Measurements from ENCODE around the gene B3GAT1. TPM values are rescaled to one million over a fixed set of nuclear protein-coding genes. Genes with fewer than 3 reads are reported as not detected.

B3GAT1 gene
- total and polyA plus RNA-seq, 2 donors (not counting 1 experiment from before 2014, with no cell fraction given), result under 0.01 TPM; not detected in 1

- H3K9ac ChIP-seq (ENCODE audit: insufficient read depth, low read length), result no peak overlapping the region
- no peak overlapping the region for H3K27ac ChIP-seq (ENCODE audit: insufficient read depth, low read length)
- no peaks in the 10 kb centered on the region for H3K79me2 ChIP-seq (ENCODE audit: control insufficient read depth, insufficient read depth, low read length)
- H3K4me3 ChIP-seq (replicated peaks in 1 of 4; ENCODE audit: control extremely low read depth in 1 of 4, insufficient read depth in 1 of 4, low read depth in 3 of 4, low read length in 4 of 4), result no peak overlapping the region
- no peak overlapping the region for H2AFZ ChIP-seq (ENCODE audit: low read length)
- no peak overlapping the region for H3K4me2 ChIP-seq (ENCODE audit: extremely low read depth, insufficient read depth, low read length)
- H4K20me1 ChIP-seq (ENCODE audit: control insufficient read depth, extremely low read depth, insufficient read depth, low read length), result no peaks in the 10 kb centered on the region
- TF ChIP-seq EZH2 (IDR thresholded peaks at IDR 0.05; ENCODE audit: low read length, missing control alignments), result no peak
- no peak for TF ChIP-seq CTCF (conservative IDR thresholded peaks at IDR 0.05 in 1 of 2, IDR thresholded peaks at IDR 0.05 in 1 of 2; ENCODE audit: low read depth in 1 of 2, low read length in 2 of 2)
- H3K27me3 ChIP-seq (ENCODE audit: control insufficient read depth, insufficient read depth, low read length), result no peaks in the 10 kb centered on the region
- no peaks in the 10 kb centered on the region for H3K4me1 ChIP-seq (ENCODE audit: control insufficient read depth, extremely low read depth, insufficient read depth, low read length)
- H3K9me3 ChIP-seq (ENCODE audit: control insufficient read depth, insufficient read depth, low read depth, low read length), result no peaks in the 10 kb centered on the region
- no peaks in the 10 kb centered on the region for H3K36me3 ChIP-seq (ENCODE audit: control insufficient read depth, insufficient read depth, low read length)
- no peak for DNase-seq (ENCODE audit: low read depth in 2 of 2)
Measured at GRCh38 chr11:134385171-134385570, 26.9 kb downstream of the B3GAT1 start.

- TF ChIP-seq CTCF (conservative IDR thresholded peaks at IDR 0.05 in 1 of 2, IDR thresholded peaks at IDR 0.05 in 1 of 2; ENCODE audit: low read depth in 1 of 2, low read length in 2 of 2), result no peak
- TF ChIP-seq EZH2 (IDR thresholded peaks at IDR 0.05; ENCODE audit: low read length, missing control alignments), result no peak
- no peaks in the 10 kb centered on the region for H3K27me3 ChIP-seq (ENCODE audit: control insufficient read depth, insufficient read depth, low read length)
- H4K20me1 ChIP-seq (ENCODE audit: control insufficient read depth, extremely low read depth, insufficient read depth, low read length), result no peaks in the 10 kb centered on the region
- no peaks in the 10 kb centered on the region for H3K4me1 ChIP-seq (ENCODE audit: control insufficient read depth, extremely low read depth, insufficient read depth, low read length)
- H3K9ac ChIP-seq (ENCODE audit: insufficient read depth, low read length), result no peak overlapping the region
- no peaks in the 10 kb centered on the region for H3K79me2 ChIP-seq (ENCODE audit: control insufficient read depth, insufficient read depth, low read length)
- H3K4me2 ChIP-seq (ENCODE audit: extremely low read depth, insufficient read depth, low read length), result no peak overlapping the region
- H3K4me3 ChIP-seq (replicated peaks in 1 of 4; ENCODE audit: control extremely low read depth in 1 of 4, insufficient read depth in 1 of 4, low read depth in 3 of 4, low read length in 4 of 4), result no peak overlapping the region
- no peak for DNase-seq (ENCODE audit: low read depth in 2 of 2)
- H2AFZ ChIP-seq (ENCODE audit: low read length), result no peak overlapping the region
- no peaks in the 10 kb centered on the region for H3K9me3 ChIP-seq (ENCODE audit: control insufficient read depth, insufficient read depth, low read depth, low read length)
- no peaks in the 10 kb centered on the region for H3K36me3 ChIP-seq (ENCODE audit: control insufficient read depth, insufficient read depth, low read length)
- H3K27ac ChIP-seq (ENCODE audit: insufficient read depth, low read length), result no peak overlapping the region
Measured at GRCh38 chr11:134384406-134384805, 27.6 kb downstream of the B3GAT1 start.

- TF ChIP-seq CTCF (conservative IDR thresholded peaks at IDR 0.05 in 1 of 2, IDR thresholded peaks at IDR 0.05 in 1 of 2; ENCODE audit: low read depth in 1 of 2, low read length in 2 of 2) (no peak), EZH2 (IDR thresholded peaks at IDR 0.05; ENCODE audit: low read length, missing control alignments) (no peak)
- no peak for DNase-seq (ENCODE audit: low read depth in 2 of 2)
- H3K27ac ChIP-seq (ENCODE audit: insufficient read depth, low read length), result no peak overlapping the region
Measured at GRCh38 chr11:134383576-134384221, 28.3 kb downstream of the B3GAT1 start.

More at GRCh38 chr11:134383576-134384221, 28.3 kb downstream of the B3GAT1 start:
- no peaks in the 10 kb centered on the region for H3K27me3 ChIP-seq (ENCODE audit: control insufficient read depth, insufficient read depth, low read length)
- H4K20me1 ChIP-seq (ENCODE audit: control insufficient read depth, extremely low read depth, insufficient read depth, low read length), result no peaks in the 10 kb centered on the region
- no peaks in the 10 kb centered on the region for H3K36me3 ChIP-seq (ENCODE audit: control insufficient read depth, insufficient read depth, low read length)
- no peaks in the 10 kb centered on the region for H3K9me3 ChIP-seq (ENCODE audit: control insufficient read depth, insufficient read depth, low read depth, low read length)
- no peak overlapping the region for H3K4me3 ChIP-seq (replicated peaks in 1 of 4; ENCODE audit: control extremely low read depth in 1 of 4, insufficient read depth in 1 of 4, low read depth in 3 of 4, low read length in 4 of 4)
- no peaks in the 10 kb centered on the region for H3K79me2 ChIP-seq (ENCODE audit: control insufficient read depth, insufficient read depth, low read length)
- no peak overlapping the region for H3K9ac ChIP-seq (ENCODE audit: insufficient read depth, low read length)
- no peaks in the 10 kb centered on the region for H3K4me1 ChIP-seq (ENCODE audit: control insufficient read depth, extremely low read depth, insufficient read depth, low read length)
- no peak overlapping the region for H2AFZ ChIP-seq (ENCODE audit: low read length)
- no peak overlapping the region for H3K4me2 ChIP-seq (ENCODE audit: extremely low read depth, insufficient read depth, low read length)

Measured in fibroblast of lung (primary cell).